CD14-positive monocyte (primary cell): ENCODE results near the gene ALDH1B1. TPM values are rescaled to one million over a fixed set of nuclear protein-coding genes. Genes with fewer than 3 reads are reported as not detected.

ENCODE experiments used
- DNase-seq, 3 donors: peaks; one replicate each; pipeline ENCODE4 v3.0.0-alpha.2; 2011 to 2022
- H2AFZ ChIP-seq: 2 replicates; pipeline ENCODE4 v1.6.0; 2012; ENCODE audit warnings: mild to moderate bottlenecking, low read depth, low read length, inconsistent platforms; ENCODE audit not compliant: insufficient read depth, poor library complexity, severe bottlenecking
- H3K27ac ChIP-seq, 2 donors: 1 replicate in 1 of 2; 2 replicates in 1 of 2; pipeline ENCODE4 v1.5.1; 2012 to 2013; ENCODE audit warnings: low read length in 2 of 2, control low read depth in 1 of 2, inconsistent platforms in 1 of 2, low read depth in 1 of 2, mild to moderate bottlenecking in 1 of 2
- H3K27me3 ChIP-seq, 2 donors: one replicate each; pipeline versions ENCODE4 v1.6.0 to v1.6.1; 2011 to 2013; ENCODE audit warnings: low read length in 2 of 2; ENCODE audit not compliant: control insufficient read depth in 2 of 2, insufficient read depth in 2 of 2
- H3K36me3 ChIP-seq, 2 donors: replicated peaks in 1 of 2; 1 replicate in 1 of 2; 2 replicates in 1 of 2; pipeline versions ENCODE4 v1.5.1 to v1.6.1; 2012 to 2013; ENCODE audit warnings: low read length in 2 of 2, control low read depth in 1 of 2, inconsistent platforms in 1 of 2, mild to moderate bottlenecking in 1 of 2; ENCODE audit not compliant: insufficient read depth in 2 of 2, control insufficient read depth in 1 of 2
- H3K4me1 ChIP-seq, 2 donors: 1 replicate in 1 of 2; 2 replicates in 1 of 2; pipeline versions ENCODE4 v1.5.1 to v1.6.1; 2012 to 2013; ENCODE audit warnings: low read length in 2 of 2, control low read depth in 1 of 2, inconsistent platforms in 1 of 2, mild to moderate bottlenecking in 1 of 2, moderate library complexity in 1 of 2; ENCODE audit not compliant: insufficient read depth in 2 of 2, control insufficient read depth in 1 of 2
- H3K4me2 ChIP-seq: replicated peaks from 2 replicates; pipeline ENCODE3; 2012; ENCODE audit warnings: low read length, moderate library complexity, mild to moderate bottlenecking; ENCODE audit not compliant: poor library complexity, severe bottlenecking; ENCODE audit errors: extremely low read depth
- H3K4me3 ChIP-seq, 3 experiments: fragments of 200-600 bp in 1 of 3; sonication (generic) in 1 of 3; replicated peaks in 1 of 3; 1 replicate in 2 of 3; 2 replicates in 1 of 3; pipeline ENCODE4 v1.5.1; 2011 to 2013; ENCODE audit warnings: low read length in 3 of 3, mild to moderate bottlenecking in 3 of 3, control low read depth in 2 of 3, low read depth in 2 of 3, inconsistent platforms in 1 of 3, moderate library complexity in 1 of 3
- H3K79me2 ChIP-seq: 2 replicates; pipeline ENCODE4 v1.6.0; 2012; ENCODE audit warnings: mild to moderate bottlenecking, control low read depth, inconsistent platforms, low read length, moderate library complexity; ENCODE audit not compliant: insufficient read depth
- H3K9ac ChIP-seq: 2 replicates; pipeline ENCODE4 v1.6.0; 2017; ENCODE audit warnings: low read length, mild to moderate bottlenecking; ENCODE audit not compliant: insufficient read depth, poor library complexity, severe bottlenecking
- H3K9me3 ChIP-seq, 2 donors: replicated peaks in 1 of 2; 1 replicate in 1 of 2; 2 replicates in 1 of 2; pipeline versions ENCODE4 v1.5.1 to v1.6.1; 2012 to 2013; ENCODE audit warnings: low read length in 2 of 2, control low read depth in 1 of 2; ENCODE audit not compliant: control insufficient read depth in 1 of 2, insufficient read depth in 1 of 2
- H4K20me1 ChIP-seq: 2 replicates; pipeline ENCODE4 v1.6.0; 2012; ENCODE audit warnings: mild to moderate bottlenecking, low read length, control low read depth, moderate library complexity; ENCODE audit not compliant: insufficient read depth
- H3K27ac Mint-ChIP-seq, 7 donors: one replicate each; pipeline ENCODE4 v1.8.0; 2020; ENCODE audit warnings: mild to moderate bottlenecking in 7 of 7, mixed read lengths in 7 of 7, moderate library complexity in 6 of 7, inconsistent platforms in 2 of 7
- H3K27me3 Mint-ChIP-seq, 3 donors: one replicate each; pipeline ENCODE4 v1.8.0; 2021 to 2022; ENCODE audit warnings: low read depth in 3 of 3, mild to moderate bottlenecking in 3 of 3, mixed read lengths in 3 of 3, moderate library complexity in 3 of 3, inconsistent platforms in 1 of 3
- H3K36me3 Mint-ChIP-seq, 2 donors: one replicate each; pipeline ENCODE4 v1.8.0; 2020; ENCODE audit warnings: mixed read lengths in 2 of 2, inconsistent platforms in 1 of 2, mild to moderate bottlenecking in 1 of 2
- H3K4me1 Mint-ChIP-seq: one replicate; pipeline ENCODE4 v1.8.0; 2020; ENCODE audit warnings: mild to moderate bottlenecking, mixed read lengths
- H3K4me3 Mint-ChIP-seq, 2 donors: one replicate each; pipeline ENCODE4 v1.8.0; 2020; ENCODE audit warnings: mild to moderate bottlenecking in 2 of 2, mixed read lengths in 2 of 2, moderate library complexity in 1 of 2
- H3K9me3 Mint-ChIP-seq, 7 donors: one replicate each; pipeline ENCODE4 v1.8.0; 2020 to 2022; ENCODE audit warnings: mixed read lengths in 7 of 7, mild to moderate bottlenecking in 6 of 7, moderate library complexity in 6 of 7, inconsistent platforms in 2 of 7
- CTCF ChIP-seq: fragments of 200-600 bp; IDR thresholded peaks from one replicate; pipeline ENCODE4 v1.8.0; 2022; ENCODE audit warnings: antibody characterized with exemption, mild to moderate bottlenecking
- WGBS: methylation state at CpG from one replicate; pipeline ENCODE4 v1.1.5; 2013; ENCODE audit warnings: missing lambda C conversion rate; ENCODE audit not compliant: insufficient coverage; 5-methylcytosine and 5-hydroxymethylcytosine counted together
- intact Hi-C, 2 donors: fragments of 100-400 bp; cut with micrococcal nuclease; formaldehyde crosslinking; loops; one replicate each; pipeline versions ENCODE4 v1.15.0 to v1.15.1; 2023
- polyA plus RNA-seq, 3 donors: library from polyadenylated mRNA; depleted of rRNA in 1 of 3; unstranded in 2 of 3; stranded (reverse) in 1 of 3; fragments of 300-500 nt in 2 of 3; fragments of >200 nt in 1 of 3; fragmentation: Illumina TruSeq in 2 of 3; gene quantifications; 1 replicate in 2 of 3; 2 replicates in 1 of 3; pipeline ENCODE4 v1.2.3, GENCODE V29; 2012 to 2021

ALDH1B1 gene
- polyA plus RNA-seq, 3 donors: 1.00 to 4.5 (median 3.8) TPM

GRCh38 chr9:38432922-38433510, 40.5 kb downstream of the ALDH1B1 start:
- Histone ChIP-seq H3K79me2 (no peaks in the 10 kb centered on the region), H3K27me3 (peaks cover 0 to 2% of the 10 kb centered on the region in 2 donors), H3K9ac (no peak overlapping the region), H3K4me3 (no peak overlapping the region), H3K4me2 (no peak overlapping the region), H4K20me1 (no peaks in the 10 kb centered on the region), H3K27ac (no peak overlapping the region), H3K9me3 (no peaks in the 10 kb centered on the region), H3K36me3 (no peaks in the 10 kb centered on the region), H2AFZ (no peak overlapping the region), H3K4me1 (no peaks in the 10 kb centered on the region)
- intact Hi-C loops: no loop called here
- peak; percentile 18 to 34 (median 24) for DNase-seq
- no peaks in the 10 kb centered on the region for H3K36me3 Mint-ChIP-seq
- peak; percentile 78 for TF ChIP-seq CTCF
- H3K9me3 Mint-ChIP-seq: no peaks in the 10 kb centered on the region
- no peak overlapping the region for H3K4me3 Mint-ChIP-seq
- H3K4me1 Mint-ChIP-seq: peaks cover 9% of the 10 kb centered on the region
- H3K27me3 Mint-ChIP-seq: peaks cover 3 to 6% (median 4%) of the 10 kb centered on the region in 3 donors
- WGBS: 50% methylated on average over 2 of the region's 3 CpGs
- H3K27ac Mint-ChIP-seq: no peak overlapping the region

GRCh38 chr9:38434365-38434764, 41.9 kb downstream of the ALDH1B1 start:
- Histone ChIP-seq H3K27me3 (no peaks in the 10 kb centered on the region), H4K20me1 (no peaks in the 10 kb centered on the region), H3K27ac (no peak overlapping the region), H3K79me2 (no peaks in the 10 kb centered on the region), H3K9ac (no peak overlapping the region), H3K4me1 (no peaks in the 10 kb centered on the region), H3K9me3 (no peaks in the 10 kb centered on the region), H3K36me3 (no peaks in the 10 kb centered on the region), H2AFZ (no peak overlapping the region), H3K4me2 (no peak overlapping the region), H3K4me3 (no peak overlapping the region)
- no peak for DNase-seq
- intact Hi-C loops: no loop called here
- H3K36me3 Mint-ChIP-seq: no peaks in the 10 kb centered on the region
- H3K9me3 Mint-ChIP-seq: no peaks in the 10 kb centered on the region
- peaks cover 9% of the 10 kb centered on the region for H3K4me1 Mint-ChIP-seq
- 44% methylated on average over 1 of the region's 3 CpGs for whole genome bisulfite sequencing
- H3K27me3 Mint-ChIP-seq: peaks cover 0 to 3% (median 1%) of the 10 kb centered on the region in 3 donors
- no peak for TF ChIP-seq CTCF
- H3K4me3 Mint-ChIP-seq: no peak overlapping the region
- H3K27ac Mint-ChIP-seq: peak overlapping the region in 1 of 7 donors; percentile 69
